Measurements from ENCODE around the gene UROC1. TPM values are rescaled to one million over a fixed set of nuclear protein-coding genes. Genes with fewer than 3 reads are reported as not detected.

Gene UROC1
- total RNA-seq, 1 experiment from 2014 or later: not detected

DNA sequence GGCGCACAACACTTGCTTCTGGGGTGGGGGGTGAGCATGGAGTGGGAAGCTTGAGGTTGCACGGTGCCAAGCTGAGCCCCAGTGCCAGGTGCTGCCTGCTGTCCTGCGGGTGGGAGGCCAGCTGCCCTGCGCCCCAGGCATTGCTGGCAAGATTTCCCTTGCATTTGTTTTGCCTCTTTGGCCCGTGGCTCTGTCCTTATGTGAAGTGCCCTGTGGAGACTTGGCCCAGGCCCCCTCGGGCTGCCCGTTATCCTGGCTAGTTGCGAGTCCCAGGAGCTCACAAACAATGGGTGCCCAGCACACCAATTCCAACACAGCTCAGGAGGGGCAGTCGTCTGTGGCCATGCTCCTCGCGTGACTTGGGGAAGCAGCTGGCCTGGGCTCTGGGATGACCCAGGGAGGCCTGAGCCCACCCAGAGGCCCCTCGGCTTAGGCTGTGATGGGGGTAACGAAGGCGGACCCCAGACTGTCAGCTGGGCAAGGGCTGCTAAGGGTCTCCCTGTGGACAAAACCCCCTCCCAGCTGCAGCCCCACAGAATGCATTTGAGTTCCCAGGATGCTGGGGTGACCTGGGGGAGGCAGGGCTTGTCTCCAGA is 35.2 kb upstream of the UROC1 start:
- BruUV-seq (replicated peaks): no TSS peak
- intact Hi-C loops (cut with micrococcal nuclease; ENCODE audit: unreplicated experiment): no loop called here

GRCh38 chr3:126551839-126552687 is 34.5 kb upstream of the UROC1 start:
- no peaks in the 10 kb centered on the region for H3F3A ChIP-seq (ENCODE audit: insufficient read depth, low read depth)
- no peaks in the 10 kb centered on the region for H3K36me3 ChIP-seq (ENCODE audit: low read depth)
- H4K20me1 ChIP-seq (ENCODE audit: insufficient read depth): no peaks in the 10 kb centered on the region; the same call in 1 of the 2 replicates
- no TSS peak for BruUV-seq (replicated peaks)
- H3K9me3 ChIP-seq (ENCODE audit: insufficient read depth, low read depth): no peaks in the 10 kb centered on the region
- H3K4me1 ChIP-seq (replicated peaks; ENCODE audit: insufficient read depth): no peaks in the 10 kb centered on the region
- H3K27ac ChIP-seq: no peak overlapping the region
- no peak overlapping the region for H3K4me3 ChIP-seq
- no peak for TF ChIP-seq EZH2 (IDR thresholded peaks at IDR 0.05; ENCODE audit: low read depth)
- TF ChIP-seq CTCF (conservative IDR thresholded peaks at IDR 0.05): no peak
- intact Hi-C loops (cut with micrococcal nuclease; ENCODE audit: unreplicated experiment): no loop called here
- H3K79me2 ChIP-seq (ENCODE audit: low read depth): no peaks in the 10 kb centered on the region
- ChIA-PET POLR2A (ENCODE audit: unreplicated experiment) (no interaction called here), CTCF (no interaction called here)
- no peak overlapping the region for H3K4me2 ChIP-seq
- H3K9me2 ChIP-seq (ENCODE audit: insufficient read depth): no peaks in the 10 kb centered on the region
- no peak for DNase-seq
- no peak overlapping the region for H2AFZ ChIP-seq
- peaks cover 51% of the 10 kb centered on the region for H3K27me3 ChIP-seq (ENCODE audit: insufficient read depth, low read depth)

More for the DNA sequence above, 35.2 kb upstream of the UROC1 start:
- H3K27me3 ChIP-seq (ENCODE audit: insufficient read depth, low read depth): peaks cover 44% of the 10 kb centered on the region
- no peaks in the 10 kb centered on the region for H3K79me2 ChIP-seq (ENCODE audit: low read depth)
- H3F3A ChIP-seq (ENCODE audit: insufficient read depth, low read depth): no peaks in the 10 kb centered on the region
- no peaks in the 10 kb centered on the region for H3K9me3 ChIP-seq (ENCODE audit: insufficient read depth, low read depth)
- H3K27ac ChIP-seq: no peak overlapping the region
- no peak overlapping the region for H2AFZ ChIP-seq
- H3K4me2 ChIP-seq: no peak overlapping the region
- TF ChIP-seq CTCF (conservative IDR thresholded peaks at IDR 0.05) (no peak), EZH2 (IDR thresholded peaks at IDR 0.05; ENCODE audit: low read depth) (no peak)
- H3K36me3 ChIP-seq (ENCODE audit: low read depth): no peaks in the 10 kb centered on the region
- ChIA-PET CTCF (interaction anchor here (0.7 kb wide), 1 partner anchor 29 kb away, joined by 13 read pairs; the partner anchor contains the start of gene CHST13), POLR2A (ENCODE audit: unreplicated experiment) (interaction anchor here (0.6 kb wide), 1 partner anchor 1413 kb away, joined by 4 read pairs; no protein-coding TSS in a partner anchor)
- no peaks in the 10 kb centered on the region; the same call in 1 of the 2 replicates for H4K20me1 ChIP-seq (ENCODE audit: insufficient read depth)
- no peaks in the 10 kb centered on the region for H3K4me1 ChIP-seq (replicated peaks; ENCODE audit: insufficient read depth)
- no peaks in the 10 kb centered on the region for H3K9me2 ChIP-seq (ENCODE audit: insufficient read depth)
- no peak for DNase-seq
- no peak overlapping the region for H3K4me3 ChIP-seq

GRCh38 chr3:126551121-126551838 is 33.7 kb upstream of the UROC1 start:
- Histone ChIP-seq H3K4me1 (replicated peaks; ENCODE audit: insufficient read depth) (no peaks in the 10 kb centered on the region), H2AFZ (no peak overlapping the region), H3K27ac (no peak overlapping the region), H3K4me3 (no peak overlapping the region), H3K79me2 (ENCODE audit: low read depth) (no peaks in the 10 kb centered on the region), H3K27me3 (ENCODE audit: insufficient read depth, low read depth) (peaks cover 59% of the 10 kb centered on the region), H3K9me2 (ENCODE audit: insufficient read depth) (no peaks in the 10 kb centered on the region), H3K36me3 (ENCODE audit: low read depth) (no peaks in the 10 kb centered on the region), H4K20me1 (ENCODE audit: insufficient read depth) (no peaks in the 10 kb centered on the region; the same call in 1 of the 2 replicates), H3F3A (ENCODE audit: insufficient read depth, low read depth) (no peaks in the 10 kb centered on the region), H3K9me3 (ENCODE audit: insufficient read depth, low read depth) (no peaks in the 10 kb centered on the region), H3K4me2 (no peak overlapping the region)
- BruUV-seq (replicated peaks): no TSS peak
- no peak for TF ChIP-seq EZH2 (IDR thresholded peaks at IDR 0.05; ENCODE audit: low read depth)
- no peak for TF ChIP-seq CTCF (conservative IDR thresholded peaks at IDR 0.05)
- ChIA-PET CTCF (no interaction called here), POLR2A (ENCODE audit: unreplicated experiment) (no interaction called here)
- DNase-seq: no peak
- intact Hi-C loops (cut with micrococcal nuclease; ENCODE audit: unreplicated experiment): no loop called here

Measured in PC-9 (cell line).